Transverse colon (tissue), 4 donors: ENCODE measurements around the gene APOA1. TPM values are rescaled to one million over a fixed set of nuclear protein-coding genes. Genes with fewer than 3 reads are reported as not detected.
A peak's percentile ranks its signal among the peaks of the same experiment; 100 is the strongest.

Experiments used
- DNase-seq: peaks from one replicate; pipeline ENCODE4 v3.0.0-alpha.2; 2019
- H3K27ac ChIP-seq, 4 donors: fragments of 200-600 bp; sonication (generic); 2 replicates each; pipeline ENCODE4 v1.5.1; 2016 to 2018; ENCODE audit warnings: inconsistent platforms in 4 of 4
- H3K27me3 ChIP-seq: fragments of 200-600 bp; sonication (generic); 2 replicates; pipeline ENCODE4 v1.5.1; 2017; ENCODE audit warnings: inconsistent platforms
- H3K36me3 ChIP-seq, 4 donors: fragments of 200-600 bp; sonication (generic); 2 replicates each; pipeline ENCODE4 v1.5.1; 2017 to 2019; ENCODE audit warnings: inconsistent platforms in 4 of 4
- H3K4me1 ChIP-seq, 4 donors: fragments of 200-600 bp; sonication (generic); 2 replicates each; pipeline ENCODE4 v1.5.1; 2017 to 2020; ENCODE audit warnings: inconsistent platforms in 4 of 4
- H3K4me3 ChIP-seq, 4 donors: fragments of 200-600 bp; sonication (generic); 1 replicate in 1 of 4; 2 replicates in 3 of 4; pipeline versions ENCODE4 v1.5.1 to v1.6.1; 2017 to 2019; ENCODE audit warnings: inconsistent platforms in 4 of 4
- H3K9me3 ChIP-seq, 2 donors: fragments of 200-600 bp; sonication (generic); 2 replicates each; pipeline ENCODE4 v1.5.1; 2017 to 2019; ENCODE audit warnings: inconsistent platforms in 2 of 2
- EP300 ChIP-seq: sonication (generic); formaldehyde crosslinking; IDR thresholded peaks from one replicate; pipeline ENCODE4 v1.6.1; 2017; ENCODE audit warnings: antibody characterized with exemption, low read depth
- POLR2A ChIP-seq: fragments of 450-650 bp; IDR thresholded peaks from one replicate; pipeline ENCODE4 v1.6.1; 2016; ENCODE audit warnings: antibody characterized with exemption, mild to moderate bottlenecking, moderate library complexity
- POLR2AphosphoS5 ChIP-seq, 3 donors: sonication (generic); formaldehyde crosslinking; IDR thresholded peaks; one replicate each; pipeline ENCODE4 v1.6.1; 2016; ENCODE audit warnings: antibody characterized with exemption in 3 of 3
- WGBS, 2 donors: methylation state at CpG; one replicate each; pipeline ENCODE4 v1.1.5; 2018; ENCODE audit warnings: low coverage in 1 of 2; 5-methylcytosine and 5-hydroxymethylcytosine counted together
- in situ Hi-C, 4 donors: fragments of 200-750 bp; cut with MboI; loops; one replicate each; pipeline versions ENCODE4 v1.15.0 to v1.15.1; 2017; ENCODE audit warnings: low sequenced_read_pairs in 3 of 4, low pct_ligation_motif_present in 1 of 4, low pct_unique_long_range_greater_than_20kb in 1 of 4
- intact Hi-C: fragments of 100-400 bp; cut with DNase I; formaldehyde crosslinking; loops from one replicate; pipeline ENCODE4 v1.15.1; 2023; ENCODE audit warnings: low total_unique reads
- total RNA-seq, 4 donors: library from RNA; depleted of rRNA; stranded (reverse); fragments of >200 nt; gene quantifications; one replicate each; pipeline ENCODE4 v1.1.0, GENCODE V29; 2016
- TF ChIP-seq, protein P1 (sequence below), 5 experiments: fragments of 200-600 bp in 3 of 5; fragments of 450-650 bp in 2 of 5; sonication (generic) in 3 of 5; IDR thresholded peaks; 1 replicate in 2 of 5; 2 replicates in 3 of 5; pipeline ENCODE4 v1.5.1; 2016 to 2017; ENCODE audit warnings: antibody characterized with exemption in 5 of 5, inconsistent platforms in 3 of 5, mild to moderate bottlenecking in 2 of 5, moderate library complexity in 1 of 5

The APOA1 gene
- total RNA-seq, 4 donors from 2014 or later: 169 TPM; not detected in 3

DNA sequence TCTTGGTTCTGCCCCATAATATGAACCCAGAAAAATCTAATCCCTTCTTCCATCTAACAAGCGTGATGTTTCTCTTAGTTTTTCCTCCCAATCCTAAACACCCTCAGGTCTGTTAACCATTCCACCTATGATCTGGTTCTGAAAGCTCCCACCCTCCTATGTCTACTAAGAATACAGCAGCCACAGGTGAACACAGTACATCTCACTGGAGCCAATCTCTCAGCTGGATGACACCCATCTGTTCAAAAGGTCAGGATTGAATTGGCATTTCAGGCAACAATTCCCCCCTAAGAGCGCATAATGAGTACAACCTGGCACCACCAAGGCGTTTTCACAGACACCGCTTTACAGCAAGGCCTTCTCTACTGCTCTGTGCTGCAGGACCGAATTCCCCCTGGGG, 19.0 kb upstream of the APOA1 start:
- TF ChIP-seq POLR2AphosphoS5 (IDR thresholded peaks at IDR 0.05) (no peak), EP300 (no peak), POLR2A (no peak)
- TF ChIP-seq, protein P1, sequence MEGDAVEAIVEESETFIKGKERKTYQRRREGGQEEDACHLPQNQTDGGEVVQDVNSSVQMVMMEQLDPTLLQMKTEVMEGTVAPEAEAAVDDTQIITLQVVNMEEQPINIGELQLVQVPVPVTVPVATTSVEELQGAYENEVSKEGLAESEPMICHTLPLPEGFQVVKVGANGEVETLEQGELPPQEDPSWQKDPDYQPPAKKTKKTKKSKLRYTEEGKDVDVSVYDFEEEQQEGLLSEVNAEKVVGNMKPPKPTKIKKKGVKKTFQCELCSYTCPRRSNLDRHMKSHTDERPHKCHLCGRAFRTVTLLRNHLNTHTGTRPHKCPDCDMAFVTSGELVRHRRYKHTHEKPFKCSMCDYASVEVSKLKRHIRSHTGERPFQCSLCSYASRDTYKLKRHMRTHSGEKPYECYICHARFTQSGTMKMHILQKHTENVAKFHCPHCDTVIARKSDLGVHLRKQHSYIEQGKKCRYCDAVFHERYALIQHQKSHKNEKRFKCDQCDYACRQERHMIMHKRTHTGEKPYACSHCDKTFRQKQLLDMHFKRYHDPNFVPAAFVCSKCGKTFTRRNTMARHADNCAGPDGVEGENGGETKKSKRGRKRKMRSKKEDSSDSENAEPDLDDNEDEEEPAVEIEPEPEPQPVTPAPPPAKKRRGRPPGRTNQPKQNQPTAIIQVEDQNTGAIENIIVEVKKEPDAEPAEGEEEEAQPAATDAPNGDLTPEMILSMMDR (IDR thresholded peaks at IDR 0.05): no peak
- H3K4me1 ChIP-seq: peaks cover 10 to 33% (median 29%) of the 10 kb centered on the region in 4 donors
- WGBS, 2 donors: 93 to 94% methylated on average over 3 to 5 of the region's 5 CpGs
- DNase-seq: no peak
- H3K27me3 ChIP-seq: no peaks in the 10 kb centered on the region
- H3K36me3 ChIP-seq: peaks cover 0 to 23% (median 7%) of the 10 kb centered on the region in 4 donors
- intact Hi-C loops (no loop called here), in situ Hi-C loops (no loop called here)
- no peak overlapping the region for H3K4me3 ChIP-seq
- H3K27ac ChIP-seq: no peak overlapping the region
- no peaks in the 10 kb centered on the region for H3K9me3 ChIP-seq

DNA sequence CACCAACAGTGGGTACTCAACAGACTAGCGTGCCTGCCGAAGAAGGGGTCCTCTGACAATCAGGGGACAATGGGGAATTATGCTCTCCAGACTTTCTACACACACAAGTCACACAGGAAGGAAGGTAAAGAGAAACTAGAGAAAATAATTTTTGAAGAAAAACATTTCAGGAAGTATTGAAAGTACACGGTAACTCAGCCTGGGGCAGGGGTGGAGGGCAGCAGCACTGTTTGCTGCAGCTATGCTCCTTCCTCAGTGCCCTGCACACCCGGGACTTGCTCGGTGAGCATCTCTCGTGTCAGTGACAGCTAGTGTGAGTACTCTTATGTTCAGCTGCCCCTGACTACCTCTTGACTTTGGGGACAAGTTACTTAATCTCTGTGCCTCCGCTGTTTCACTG, 18.0 kb upstream of the APOA1 start:
- Histone ChIP-seq H3K9me3 (no peaks in the 10 kb centered on the region), H3K4me3 (no peak overlapping the region), H3K27me3 (no peaks in the 10 kb centered on the region), H3K4me1 (peaks cover 14 to 41% (median 33%) of the 10 kb centered on the region in 4 donors), H3K27ac (no peak overlapping the region), H3K36me3 (peaks cover 0 to 18% (median 2%) of the 10 kb centered on the region in 4 donors)
- 93 to 96% methylated on average over 7 of the region's 7 CpGs for WGBS, 2 donors
- no peak for DNase-seq
- TF ChIP-seq POLR2AphosphoS5 (IDR thresholded peaks at IDR 0.05) (no peak), EP300 (no peak), POLR2A (no peak)
- TF ChIP-seq, protein P1 (IDR thresholded peaks at IDR 0.05): no peak
- in situ Hi-C loops (no loop called here), intact Hi-C loops (no loop called here)

DNA sequence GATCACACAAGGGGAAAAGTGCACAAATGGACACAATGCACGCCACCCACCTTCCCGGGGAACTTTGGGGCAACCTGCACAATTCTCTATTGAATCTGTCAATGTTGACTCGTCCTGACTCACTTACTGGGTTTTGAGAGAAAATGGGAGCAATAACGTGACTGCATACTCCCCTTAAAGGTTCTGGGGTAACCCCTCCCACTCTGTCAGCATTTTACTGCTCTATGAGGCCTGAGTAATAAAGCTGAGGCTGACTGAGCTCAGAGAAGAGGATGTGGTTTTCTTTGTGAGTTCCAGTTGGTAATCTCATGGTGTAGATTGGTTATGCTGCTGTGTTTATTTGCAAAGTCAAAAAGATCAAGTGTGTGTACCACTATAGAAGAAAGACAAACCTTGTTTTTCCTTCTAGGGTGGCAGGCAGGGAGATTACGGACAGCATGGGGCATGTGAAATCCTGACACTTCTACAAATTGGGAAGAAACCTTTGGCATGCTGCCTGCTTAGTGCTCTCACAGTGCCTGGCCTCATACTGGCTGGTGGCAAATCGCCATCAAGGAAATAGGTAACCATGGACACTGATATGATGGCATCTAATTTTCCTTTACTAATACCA, 16.1 kb upstream of the APOA1 start:
- Histone ChIP-seq H3K36me3 (peaks cover 0 to 19% (median 4%) of the 10 kb centered on the region in 4 donors), H3K4me1 (peaks cover 14 to 41% (median 33%) of the 10 kb centered on the region in 4 donors)
- in situ Hi-C loops: no loop called here

DNA sequence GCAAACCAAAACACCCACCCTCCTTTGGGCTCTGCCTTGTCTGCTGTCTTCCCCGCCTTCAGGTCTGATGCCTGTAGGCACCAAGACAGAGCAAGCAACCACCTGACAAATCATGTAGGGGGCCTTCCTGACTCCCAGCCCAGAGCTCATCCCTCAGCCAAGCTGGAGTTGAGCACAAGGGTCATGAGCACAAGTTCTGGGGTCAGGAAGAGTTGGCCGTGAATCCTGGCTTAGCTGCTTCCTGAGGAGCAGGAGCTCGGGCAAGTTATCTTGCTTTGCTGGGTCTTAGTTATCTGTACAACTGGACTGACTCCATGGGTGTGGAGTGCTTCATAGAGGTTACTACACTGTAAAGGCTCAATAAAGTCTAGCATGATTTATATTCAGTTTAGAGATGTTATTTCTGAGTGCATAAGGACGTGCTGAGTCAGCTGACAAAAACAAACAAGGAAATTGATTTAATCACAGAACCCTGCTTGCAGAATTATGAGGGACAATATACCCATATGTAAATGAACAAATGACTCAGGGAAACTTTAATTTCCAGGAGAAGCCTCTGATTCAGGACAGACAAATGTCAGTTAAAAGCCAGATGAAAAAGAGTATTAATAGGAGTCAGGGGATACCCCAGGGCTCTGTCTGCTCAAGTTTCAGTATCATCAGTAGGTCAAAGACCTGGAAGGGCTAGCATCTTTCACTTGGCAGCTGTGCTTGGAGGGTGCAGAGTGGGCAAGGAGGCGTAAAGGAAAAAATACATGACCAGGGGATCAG, 15.0 kb upstream of the APOA1 start:
- DNase-seq: peak; percentile 42
- Histone ChIP-seq H3K36me3 (peaks cover 0 to 13% (median 7%) of the 10 kb centered on the region in 4 donors), H3K4me1 (peaks cover 14 to 41% (median 33%) of the 10 kb centered on the region in 4 donors), H3K4me3 (no peak overlapping the region), H3K27ac (peak overlapping the region; percentile 65 to 75 (median 69)), H3K9me3 (no peaks in the 10 kb centered on the region), H3K27me3 (no peaks in the 10 kb centered on the region)
- WGBS, 2 donors: 42 to 49% methylated on average over 4 to 5 of the region's 5 CpGs
- in situ Hi-C loops: no loop called here
- TF ChIP-seq, protein P1 (IDR thresholded peaks at IDR 0.05): no peak
- TF ChIP-seq POLR2A: peak; percentile 30
- peak in 2 of 3 donors; percentile 36 to 60 for TF ChIP-seq POLR2AphosphoS5 (IDR thresholded peaks at IDR 0.05)
- intact Hi-C loops: no loop called here

More for the DNA sequence above, 16.1 kb upstream of the APOA1 start:
- DNase-seq: peak; percentile 48
- no peak for TF ChIP-seq EP300
- peak in 1 of 3 donors; percentile 13 for TF ChIP-seq POLR2AphosphoS5 (IDR thresholded peaks at IDR 0.05)
- WGBS, 2 donors: 17 to 28% methylated on average over 1 to 6 of the region's 6 CpGs
- intact Hi-C loops: no loop called here
- Histone ChIP-seq H3K27me3 (no peaks in the 10 kb centered on the region), H3K9me3 (no peaks in the 10 kb centered on the region), H3K4me3 (no peak overlapping the region), H3K27ac (peak overlapping the region; percentile 65 to 75 (median 69))
